HG02852 (cell line): ENCODE measurements around the gene SRGAP3.
"Not testable (repeated sequence)": the region's sequence is repeated elsewhere in the genome, so short reads cannot be mapped to it uniquely, and the experiment has no call there.

ENCODE experiments used
- ATAC-seq: cut with Tn5 transposase; IDR thresholded peaks from one replicate; pipeline ENCODE4 v1.9.1; 2021; ENCODE audit warnings: mild to moderate bottlenecking, moderate library complexity; ENCODE audit not compliant: unreplicated experiment

SRGAP3 gene

DNA sequence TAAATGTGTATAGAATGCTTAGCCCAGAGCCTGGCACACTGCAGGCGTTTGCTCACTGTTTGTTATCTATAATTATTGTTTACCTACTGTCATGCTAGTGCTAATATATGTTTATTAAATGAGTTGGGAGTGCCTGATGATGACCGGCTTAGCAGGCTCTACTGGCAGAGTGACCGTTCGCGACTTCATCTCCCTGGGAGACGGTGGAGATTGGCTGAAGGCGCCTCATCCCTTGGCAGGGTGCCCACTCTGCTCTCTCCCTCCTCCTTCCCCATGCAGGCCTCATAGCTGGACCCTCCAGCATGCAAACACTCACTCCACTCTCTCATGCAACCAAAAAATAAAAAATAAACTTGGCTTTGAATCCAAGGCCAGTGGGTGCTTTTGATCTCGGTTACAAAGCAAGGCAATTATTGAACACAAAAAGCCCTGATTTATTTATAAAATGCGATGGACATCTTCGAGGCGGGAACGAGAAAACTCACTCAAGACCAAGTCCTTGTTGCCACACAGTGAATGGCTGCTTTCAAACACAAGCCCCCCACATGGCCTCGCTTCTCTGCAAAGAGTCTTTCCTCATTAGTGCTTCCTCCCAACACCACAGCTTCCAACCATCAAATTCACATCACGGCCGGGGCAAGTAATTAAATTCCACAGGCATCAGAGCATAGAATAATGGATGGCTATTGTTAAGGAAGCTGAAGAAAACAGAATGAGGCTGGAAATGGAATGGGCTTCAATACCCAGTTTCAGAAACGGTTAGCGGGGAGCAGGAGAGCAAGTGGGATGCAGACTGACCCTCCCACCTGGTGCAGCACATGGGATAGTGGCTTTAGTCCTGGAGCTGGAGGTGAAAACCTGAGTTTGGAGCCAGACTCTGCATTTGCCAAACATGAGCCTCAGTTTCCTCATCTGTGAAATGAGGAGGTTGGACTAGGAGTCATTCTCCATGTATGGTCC lies 150.4 kb downstream of the SRGAP3 start:
- ATAC-seq = no peak

DNA sequence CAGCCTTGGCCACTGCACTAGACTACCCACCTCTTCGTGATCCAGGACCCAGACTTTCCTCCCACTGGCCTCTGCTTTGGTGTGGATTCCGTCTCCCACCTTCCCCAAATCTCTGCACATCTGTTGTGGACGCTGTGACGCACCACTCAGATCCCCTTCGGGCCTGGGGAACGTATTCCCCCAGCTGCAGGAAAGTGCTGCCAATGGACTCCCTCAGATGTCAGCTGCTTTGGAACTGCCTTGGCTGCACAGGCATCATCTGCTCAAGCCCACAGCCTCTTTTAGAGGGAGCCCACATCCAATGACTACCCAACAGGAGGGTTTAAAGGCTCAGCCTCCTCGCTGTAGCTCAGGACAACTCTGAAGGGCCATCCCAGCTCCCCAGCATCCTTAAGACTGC lies 152.0 kb downstream of the SRGAP3 start:
- no peak for ATAC-seq

- ATAC-seq = no peak
Observed at GRCh38 chr3:9091486-9092235, 157.8 kb downstream of the SRGAP3 start.

- ATAC-seq = no peak
Observed at GRCh38 chr3:9088441-9089353, 160.7 kb downstream of the SRGAP3 start.

DNA sequence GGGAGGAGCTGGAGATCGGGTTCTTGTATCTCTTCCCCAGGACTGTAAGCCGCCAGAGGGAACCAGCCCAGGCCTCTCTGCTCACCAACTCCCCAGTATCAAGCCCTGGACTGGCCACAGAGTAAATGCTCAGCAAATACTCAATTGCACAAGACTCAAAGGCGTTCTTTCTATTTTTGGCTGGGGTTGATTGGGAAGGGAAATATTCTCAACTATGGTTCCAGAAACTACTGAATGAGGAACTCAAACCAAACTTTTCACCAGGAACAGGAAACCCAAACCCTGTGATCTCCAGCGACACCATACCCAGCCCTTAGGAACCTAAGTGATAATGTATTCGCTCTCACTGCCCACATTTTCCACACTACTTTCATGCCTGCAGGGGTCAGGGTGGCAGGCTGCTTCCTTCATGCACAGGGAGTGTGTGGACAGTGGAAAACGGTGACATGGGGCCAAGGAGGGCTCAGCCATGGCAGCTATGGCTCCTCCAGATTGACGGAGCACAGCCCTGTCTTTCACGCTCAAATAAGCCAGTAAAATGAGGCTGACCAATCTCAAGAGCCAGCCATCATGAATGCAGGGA lies 161.5 kb downstream of the SRGAP3 start:
- no peak for ATAC-seq

DNA sequence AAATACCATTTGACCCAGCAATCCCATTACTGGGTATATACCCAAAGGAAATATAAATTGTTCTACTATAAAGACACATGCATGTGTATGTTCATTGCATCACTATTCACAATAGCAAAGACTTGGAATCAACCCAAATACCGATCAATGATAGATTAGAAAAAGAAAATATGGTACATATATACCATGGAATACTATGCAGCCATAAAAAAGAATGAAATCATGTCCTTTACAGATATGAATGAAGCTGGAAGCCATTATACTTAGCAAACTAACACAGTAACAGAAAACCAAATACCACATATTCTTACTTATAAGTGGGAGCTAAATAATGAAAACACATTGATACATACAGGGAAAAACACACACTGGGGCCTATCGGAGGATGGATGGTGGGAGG lies 164.0 kb downstream of the SRGAP3 start:
- ATAC-seq = not testable (repeated sequence)

- no peak for ATAC-seq
Observed at GRCh38 chr3:9081184-9081818, 168.1 kb downstream of the SRGAP3 start.

DNA sequence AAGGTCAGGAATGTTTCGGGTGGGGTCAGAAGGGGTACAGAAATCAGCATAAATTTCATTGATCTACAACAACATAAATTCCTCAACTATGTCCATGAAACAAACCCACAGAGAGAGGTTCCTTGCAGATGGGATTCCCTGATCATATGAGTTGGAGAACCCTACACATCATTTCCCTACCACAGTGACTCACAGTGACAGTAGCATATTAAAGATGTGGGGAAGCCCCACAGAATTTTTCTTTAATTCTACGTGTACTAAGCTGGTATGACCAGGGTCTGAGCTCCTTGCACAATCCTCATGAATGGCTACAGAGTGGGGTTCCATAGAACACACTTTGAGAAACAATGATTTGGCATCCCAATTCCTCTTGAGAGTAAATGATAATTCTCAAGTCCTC lies 169.3 kb downstream of the SRGAP3 start:
- ATAC-seq = peak; percentile 59

GRCh38 chr3:9079676-9080075 lies 169.8 kb downstream of the SRGAP3 start:
- no peak for ATAC-seq

DNA sequence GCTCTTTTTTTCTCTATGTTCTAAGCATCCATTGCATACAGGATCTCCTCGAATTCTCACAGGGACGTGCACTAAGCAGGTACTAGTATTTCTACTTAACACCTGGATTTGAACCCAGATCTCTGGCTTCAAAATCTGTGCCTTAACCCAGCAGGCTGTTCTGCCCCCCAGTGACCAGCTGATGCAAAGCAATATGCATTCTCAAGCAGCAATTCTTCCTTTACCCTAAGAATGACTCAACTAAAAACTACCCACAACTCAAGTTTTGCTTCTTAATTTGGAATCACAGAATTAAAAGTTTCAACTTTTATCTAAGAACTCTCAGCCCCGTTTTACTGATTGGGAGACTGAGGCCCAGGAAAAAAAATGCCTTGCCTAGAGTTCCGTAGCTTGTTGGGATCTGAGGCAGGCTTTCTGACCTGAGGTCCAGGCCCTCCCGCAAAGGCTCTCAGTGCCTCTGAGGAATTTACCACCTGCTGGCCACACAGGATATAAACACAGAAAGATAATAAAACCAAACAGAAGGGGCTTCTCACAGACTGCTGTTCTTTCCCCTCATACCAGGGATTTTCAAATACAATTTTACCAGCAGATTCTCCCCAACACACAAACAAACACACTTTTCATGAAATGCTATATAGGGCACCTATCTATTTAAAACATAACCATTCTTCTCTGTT lies 170.7 kb downstream of the SRGAP3 start:
- no peak for ATAC-seq

DNA sequence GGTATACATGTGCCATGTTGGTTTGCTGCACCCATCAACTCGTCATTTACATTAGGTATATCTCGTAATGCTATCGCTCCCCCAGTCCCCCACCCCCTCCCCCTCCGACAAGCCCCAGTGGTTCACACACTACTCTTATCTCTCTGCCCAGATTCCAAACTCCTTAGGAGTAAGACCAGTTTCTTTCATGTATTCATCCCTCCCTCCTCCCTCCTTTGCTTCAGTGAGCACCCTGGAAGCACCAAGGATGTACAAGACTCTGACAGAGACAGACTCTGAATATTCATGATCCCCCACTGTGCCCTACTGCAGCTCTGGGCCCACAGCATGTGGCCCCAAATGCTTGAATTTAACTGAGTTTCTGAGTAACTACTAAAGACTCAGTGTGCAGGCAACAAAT lies 172.4 kb downstream of the SRGAP3 start:
- no peak for ATAC-seq

DNA sequence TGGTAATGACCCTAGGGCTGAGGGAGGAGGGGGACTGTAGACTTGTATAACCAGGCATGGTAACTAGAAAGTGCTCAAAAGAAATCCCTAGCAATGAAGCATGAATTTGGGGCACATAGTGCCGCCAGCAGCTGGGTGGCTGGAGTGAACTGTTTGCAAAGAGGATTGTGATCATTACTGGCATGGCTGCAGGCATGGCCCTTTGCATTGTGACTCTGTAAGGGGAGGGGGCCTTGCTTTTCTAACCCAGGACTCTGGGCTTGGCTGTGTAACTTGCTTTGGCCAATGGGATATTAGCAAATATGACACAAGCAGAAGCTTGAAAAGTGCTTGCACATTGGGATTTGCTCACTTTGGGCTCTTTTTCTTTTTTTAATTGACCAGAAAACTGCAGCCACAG lies 173.7 kb downstream of the SRGAP3 start:
- no peak for ATAC-seq

GRCh38 chr3:9074079-9074478 lies 175.4 kb downstream of the SRGAP3 start:
- ATAC-seq = no peak

DNA sequence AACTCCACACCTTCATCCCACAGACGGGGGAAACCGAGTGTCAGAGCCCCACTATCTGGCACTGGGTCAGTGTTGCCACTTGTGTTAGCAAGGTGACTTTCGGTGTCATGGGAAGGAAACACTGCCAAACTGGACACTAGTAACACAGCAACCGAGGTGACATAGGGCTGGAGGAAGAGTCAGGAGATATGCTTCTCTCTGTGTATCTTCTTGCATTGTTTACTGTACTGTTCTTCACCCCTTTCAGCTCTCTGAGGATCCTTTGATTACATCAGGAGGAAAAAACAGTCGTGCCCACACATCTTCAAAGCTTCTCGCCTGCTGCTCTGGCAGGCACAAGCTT lies 176.8 kb downstream of the SRGAP3 start:
- no peak for ATAC-seq

DNA sequence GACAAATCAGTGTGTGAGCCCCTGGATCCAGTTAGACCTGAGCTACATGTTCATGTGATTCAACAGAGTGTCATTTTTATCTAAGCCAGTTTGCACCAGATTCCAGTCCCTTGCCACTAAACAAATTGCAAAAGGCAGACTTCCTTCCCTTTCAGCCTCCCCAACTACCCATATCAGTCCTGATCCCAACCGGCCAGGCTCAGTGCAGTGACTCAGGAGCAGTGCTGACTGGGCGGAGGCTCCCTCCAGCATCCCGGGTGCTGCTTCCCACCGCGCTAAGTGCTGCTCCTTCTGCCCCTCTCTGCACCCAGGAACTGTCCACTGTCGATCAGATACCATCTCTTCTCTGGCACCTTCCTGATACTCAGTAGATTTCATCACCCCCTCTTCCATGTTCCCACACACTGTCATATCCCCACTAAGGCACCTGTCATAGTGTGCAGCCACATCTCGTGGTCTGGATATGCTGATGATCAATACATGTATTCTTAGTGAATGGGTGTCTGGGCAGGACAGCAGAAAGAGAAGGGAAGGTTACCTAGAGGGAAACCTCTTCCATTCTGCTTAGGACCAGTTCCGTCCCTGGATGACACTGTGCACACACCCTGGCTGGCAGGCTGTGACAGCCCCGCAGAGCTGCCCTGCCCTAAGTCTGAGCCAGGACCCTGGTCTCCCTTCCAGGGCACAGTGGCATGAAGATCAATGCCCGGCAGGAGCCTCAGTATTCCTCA lies 177.3 kb downstream of the SRGAP3 start:
- ATAC-seq = no peak

- no peak for ATAC-seq
Observed at GRCh38 chr3:9070961-9071360, 178.5 kb downstream of the SRGAP3 start.

DNA sequence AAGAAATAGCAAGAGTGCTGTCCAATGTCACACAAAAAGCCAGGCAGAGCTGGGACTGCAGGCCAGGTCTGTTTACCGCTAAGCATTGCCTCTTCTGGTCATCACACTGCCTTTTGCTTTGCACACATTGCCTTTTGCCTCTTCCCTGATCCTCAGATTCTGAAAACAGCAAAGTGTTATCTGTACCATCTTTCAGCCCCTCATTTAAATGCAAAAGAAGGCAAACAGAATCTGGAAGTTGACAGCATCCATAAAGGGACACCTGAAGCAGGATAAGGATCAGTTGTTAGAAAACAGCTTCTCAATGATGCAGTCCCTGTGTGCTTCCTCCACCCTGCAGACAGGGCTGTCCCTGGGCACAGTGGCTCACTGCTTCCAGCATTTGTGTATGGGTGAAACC lies 179.5 kb downstream of the SRGAP3 start:
- ATAC-seq = no peak

GRCh38 chr3:9068051-9068450 lies 181.4 kb downstream of the SRGAP3 start:
- no peak for ATAC-seq

DNA sequence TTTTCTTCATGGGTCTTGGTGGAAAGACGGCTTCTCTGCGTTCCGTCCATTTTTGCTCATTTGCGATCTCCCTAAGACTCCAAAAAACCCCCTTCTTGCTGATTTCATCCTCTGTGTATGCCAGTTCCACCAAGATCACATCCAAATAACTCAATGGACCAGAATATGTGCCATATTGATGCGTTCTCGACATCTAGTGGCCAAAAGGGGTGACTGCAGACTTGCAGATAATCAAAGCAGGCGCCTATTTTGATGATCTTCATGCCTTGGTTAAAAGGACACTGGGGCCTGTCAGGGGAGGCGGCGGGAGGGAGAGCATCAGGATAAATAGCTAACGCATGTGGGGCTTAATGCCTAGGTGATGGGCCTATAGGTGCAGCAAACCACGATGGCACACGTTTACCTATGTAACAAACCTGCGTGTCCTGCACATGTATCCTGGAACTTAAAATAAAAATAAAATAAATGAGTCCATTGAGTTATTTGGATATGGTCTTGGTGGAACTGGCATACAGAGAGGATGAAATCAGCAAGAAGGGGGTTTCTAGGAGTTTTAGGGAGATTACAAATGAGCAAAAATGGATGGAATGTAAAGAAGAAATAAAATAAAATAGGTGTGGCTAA lies 182.0 kb downstream of the SRGAP3 start:
- ATAC-seq = peak; percentile 61
